H9 (cell line): ENCODE data around the gene TLE6. TPM values are rescaled to one million over a fixed set of nuclear protein-coding genes. Genes with fewer than 3 reads are reported as not detected.

Source experiments
- DNase-seq: peaks from one replicate; pipeline ENCODE4 v3.0.0-alpha.2; 2017
- H2AFZ ChIP-seq: one replicate; pipeline ENCODE4 v1.6.1; 2013; ENCODE audit warnings: mild to moderate bottlenecking, low read length, control low read depth, moderate library complexity
- H2AK5ac ChIP-seq: 2 replicates; pipeline ENCODE4 v1.6.1; 2013; ENCODE audit warnings: low read length, control low read depth, mixed read lengths; ENCODE audit not compliant: insufficient read length
- H2BK120ac ChIP-seq: one replicate; pipeline ENCODE4 v1.6.1; 2013; ENCODE audit warnings: low read depth, mild to moderate bottlenecking, low read length, control low read depth, inconsistent platforms; ENCODE audit not compliant: poor library complexity, severe bottlenecking
- H2BK12ac ChIP-seq: 2 replicates; pipeline ENCODE4 v1.6.1; 2013; ENCODE audit warnings: low read length, control low read depth, mixed read lengths, low read depth; ENCODE audit not compliant: insufficient read length
- H2BK15ac ChIP-seq: 2 replicates; pipeline ENCODE4 v1.6.1; 2013; ENCODE audit warnings: low read depth, low read length, control low read depth
- H2BK20ac ChIP-seq: one replicate; pipeline ENCODE4 v1.6.1; 2013; ENCODE audit warnings: low read depth, mild to moderate bottlenecking, low read length, control low read depth, inconsistent platforms; ENCODE audit not compliant: poor library complexity, severe bottlenecking
- H2BK5ac ChIP-seq: 2 replicates; pipeline ENCODE4 v1.6.1; 2013; ENCODE audit warnings: low read length, control low read depth, mixed read lengths; ENCODE audit not compliant: insufficient read length
- H3K14ac ChIP-seq: 2 replicates; pipeline ENCODE4 v1.6.1; 2013; ENCODE audit warnings: low read length, control low read depth; ENCODE audit not compliant: insufficient read depth
- H3K18ac ChIP-seq: 2 replicates; pipeline ENCODE4 v1.6.1; 2013; ENCODE audit warnings: low read depth, mild to moderate bottlenecking, mixed read lengths, low read length, control low read depth; ENCODE audit not compliant: insufficient read length
- H3K23ac ChIP-seq: 2 replicates; pipeline ENCODE4 v1.6.1; 2013; ENCODE audit warnings: low read length, control low read depth, mixed read lengths, low read depth; ENCODE audit not compliant: insufficient read length
- H3K23me2 ChIP-seq: 2 replicates; pipeline ENCODE4 v1.6.1; 2013; ENCODE audit warnings: low read depth, mild to moderate bottlenecking, mixed read lengths, low read length, control low read depth; ENCODE audit not compliant: insufficient read length, poor library complexity, severe bottlenecking
- H3K27ac ChIP-seq: 2 replicates; pipeline ENCODE4 v1.5.1; 2013; ENCODE audit warnings: low read length, control low read depth, mixed read lengths, low read depth; ENCODE audit not compliant: insufficient read length
- H3K27me3 ChIP-seq: 2 replicates; pipeline ENCODE4 v1.6.1; 2013; ENCODE audit warnings: low read length, control low read depth, inconsistent platforms; ENCODE audit not compliant: insufficient read depth
- H3K4ac ChIP-seq: 2 replicates; pipeline ENCODE4 v1.6.1; 2013; ENCODE audit warnings: low read depth, mild to moderate bottlenecking, control low read depth, inconsistent platforms, low read length, moderate library complexity
- H3K4me1 ChIP-seq: 2 replicates; pipeline ENCODE4 v1.6.1; 2013; ENCODE audit warnings: low read length, control low read depth, inconsistent platforms; ENCODE audit not compliant: insufficient read depth
- H3K4me2 ChIP-seq: 2 replicates; pipeline ENCODE4 v1.6.1; 2013; ENCODE audit warnings: low read length, control low read depth, mixed read lengths; ENCODE audit not compliant: insufficient read length, insufficient read depth
- H3K56ac ChIP-seq: 2 replicates; pipeline ENCODE4 v1.6.1; 2013; ENCODE audit warnings: low read depth, mild to moderate bottlenecking, mixed read lengths, low read length, control low read depth; ENCODE audit not compliant: insufficient read length
- H3K79me1 ChIP-seq: 2 replicates; pipeline ENCODE4 v1.6.1; 2013; ENCODE audit warnings: low read depth, mild to moderate bottlenecking, moderate library complexity, low read length, control low read depth, inconsistent platforms; ENCODE audit not compliant: insufficient read depth, poor library complexity, severe bottlenecking
- H3K79me2 ChIP-seq: 2 replicates; pipeline ENCODE4 v1.6.1; 2013; ENCODE audit warnings: low read length, control low read depth, inconsistent platforms; ENCODE audit not compliant: insufficient read depth
- H3K9ac ChIP-seq: 2 replicates; pipeline ENCODE4 v1.6.1; 2013; ENCODE audit warnings: low read length, control low read depth, mixed read lengths; ENCODE audit not compliant: insufficient read length; ENCODE audit errors: extremely low read depth
- H3K9me3 ChIP-seq: one replicate; pipeline ENCODE4 v1.6.1; 2013; ENCODE audit warnings: low read depth, low read length, inconsistent platforms; ENCODE audit not compliant: control insufficient read depth
- H3T11ph ChIP-seq: one replicate; pipeline ENCODE4 v1.6.1; 2013; ENCODE audit warnings: mild to moderate bottlenecking, low read length, control low read depth, inconsistent platforms
- H4K20me1 ChIP-seq: one replicate; pipeline ENCODE4 v1.6.1; 2013; ENCODE audit not compliant: control insufficient read depth, insufficient read length, insufficient read depth
- H4K5ac ChIP-seq: 2 replicates; pipeline ENCODE4 v1.6.1; 2013; ENCODE audit warnings: low read depth, mild to moderate bottlenecking, mixed read lengths, low read length, control low read depth; ENCODE audit not compliant: insufficient read length
- H4K8ac ChIP-seq: replicated peaks from 2 replicates; pipeline ENCODE4 v1.6.1; 2013; ENCODE audit warnings: low read length, control low read depth, mixed read lengths, low read depth; ENCODE audit not compliant: insufficient read length
- H4K91ac ChIP-seq: 2 replicates; pipeline ENCODE4 v1.6.1; 2013; ENCODE audit warnings: low read depth, mild to moderate bottlenecking, moderate library complexity, mixed read lengths, low read length, control low read depth; ENCODE audit not compliant: insufficient read length
- H3K27ac Mint-ChIP-seq, 3 experiments: 2 replicates in 2 of 3; 3 replicates in 1 of 3; pipeline ENCODE4 v1.8.0; 2020 to 2021; ENCODE audit warnings: mixed read lengths in 3 of 3, mild to moderate bottlenecking in 1 of 3, moderate library complexity in 1 of 3
- H3K27me3 Mint-ChIP-seq: 2 replicates; pipeline ENCODE4 v1.8.0; 2021; ENCODE audit warnings: low read depth, mild to moderate bottlenecking, moderate library complexity, mixed read lengths
- H3K36me3 Mint-ChIP-seq, 3 experiments: 2 replicates in 2 of 3; 3 replicates in 1 of 3; pipeline ENCODE4 v1.8.0; 2020 to 2021; ENCODE audit warnings: low read depth in 3 of 3, mixed read lengths in 3 of 3; ENCODE audit not compliant: insufficient read depth in 1 of 3
- H3K4me1 Mint-ChIP-seq, 2 experiments: 2 replicates each; pipeline ENCODE4 v1.8.0; 2020; ENCODE audit warnings: mixed read lengths in 2 of 2
- H3K4me3 Mint-ChIP-seq, 2 experiments: 2 replicates in 1 of 2; 3 replicates in 1 of 2; pipeline ENCODE4 v1.8.0; 2020 to 2021; ENCODE audit warnings: mild to moderate bottlenecking in 2 of 2, mixed read lengths in 2 of 2, moderate library complexity in 1 of 2
- H3K9me3 Mint-ChIP-seq, 2 experiments: 2 replicates in 1 of 2; 3 replicates in 1 of 2; pipeline ENCODE4 v1.8.0; 2020; ENCODE audit warnings: mild to moderate bottlenecking in 2 of 2, mixed read lengths in 2 of 2, moderate library complexity in 1 of 2
- WGBS: extraction: QIAGEN DNeasy Blood & Tissue Kit; methylation state at CpG from one replicate; pipeline ENCODE4 v1.1.7; 2013; ENCODE audit warnings: missing lambda C conversion rate, low lambda C conversion rate, mixed read lengths; ENCODE audit not compliant: insufficient read length; ENCODE audit errors: extremely low coverage; 5-methylcytosine and 5-hydroxymethylcytosine counted together
- total RNA-seq: library from RNA; stranded (reverse); gene quantifications from 2 replicates; pipeline ENCODE4 v1.2.1, GENCODE V29; 2021
- TF ChIP-seq, protein P1 (sequence below): fragments of 200-600 bp; sonication (generic); conservative IDR thresholded peaks from 3 replicates; pipeline ENCODE4 v1.8.0; 2021; ENCODE audit warnings: antibody characterized with exemption, mild to moderate bottlenecking

TLE6 gene
- total RNA-seq, 1 experiment from 2014 or later: 1.7 TPM

GRCh38 chr19:3027292-3027691, 49.9 kb downstream of the TLE6 start:
- Histone ChIP-seq H4K8ac (no peak overlapping the region), H4K91ac (no peak overlapping the region), H3K14ac (no peak overlapping the region), H3K9me3 (no peaks in the 10 kb centered on the region), H3K23me2 (peaks cover 14% of the 10 kb centered on the region), H4K20me1 (no peaks in the 10 kb centered on the region), H3K56ac (no peak overlapping the region), H3K18ac (no peak overlapping the region), H2BK15ac (no peak overlapping the region), H3K4me1 (peaks cover 3% of the 10 kb centered on the region; the same call in 1 of the 2 replicates), H3K4me2 (no peak overlapping the region), H3T11ph (no peak overlapping the region), H2AFZ (no peak overlapping the region), H4K5ac (no peak overlapping the region), H2BK120ac (no peak overlapping the region), H3K23ac (no peak overlapping the region), H2BK12ac (no peak overlapping the region), H2BK5ac (no peak overlapping the region), H3K79me1 (no peaks in the 10 kb centered on the region), H3K4ac (no peak overlapping the region), H2AK5ac (no peak overlapping the region), H3K27ac (no peak overlapping the region), H3K9ac (no peak overlapping the region), H3K27me3 (peaks cover 2% of the 10 kb centered on the region; the same call in 1 of the 2 replicates), H3K79me2 (no peaks in the 10 kb centered on the region), H2BK20ac (no peak overlapping the region)
- no peak overlapping the region for H3K27ac Mint-ChIP-seq
- H3K4me3 Mint-ChIP-seq: peak overlapping the region in 1 of 2 experiments; percentile 17; a peak in 1 of 5 replicates
- TF ChIP-seq, protein P1, sequence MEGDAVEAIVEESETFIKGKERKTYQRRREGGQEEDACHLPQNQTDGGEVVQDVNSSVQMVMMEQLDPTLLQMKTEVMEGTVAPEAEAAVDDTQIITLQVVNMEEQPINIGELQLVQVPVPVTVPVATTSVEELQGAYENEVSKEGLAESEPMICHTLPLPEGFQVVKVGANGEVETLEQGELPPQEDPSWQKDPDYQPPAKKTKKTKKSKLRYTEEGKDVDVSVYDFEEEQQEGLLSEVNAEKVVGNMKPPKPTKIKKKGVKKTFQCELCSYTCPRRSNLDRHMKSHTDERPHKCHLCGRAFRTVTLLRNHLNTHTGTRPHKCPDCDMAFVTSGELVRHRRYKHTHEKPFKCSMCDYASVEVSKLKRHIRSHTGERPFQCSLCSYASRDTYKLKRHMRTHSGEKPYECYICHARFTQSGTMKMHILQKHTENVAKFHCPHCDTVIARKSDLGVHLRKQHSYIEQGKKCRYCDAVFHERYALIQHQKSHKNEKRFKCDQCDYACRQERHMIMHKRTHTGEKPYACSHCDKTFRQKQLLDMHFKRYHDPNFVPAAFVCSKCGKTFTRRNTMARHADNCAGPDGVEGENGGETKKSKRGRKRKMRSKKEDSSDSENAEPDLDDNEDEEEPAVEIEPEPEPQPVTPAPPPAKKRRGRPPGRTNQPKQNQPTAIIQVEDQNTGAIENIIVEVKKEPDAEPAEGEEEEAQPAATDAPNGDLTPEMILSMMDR: no peak
- WGBS: no CpG with 5 or more reads among the region's 2 CpGs
- no peaks in the 10 kb centered on the region; a peak in 1 of 5 replicates for H3K9me3 Mint-ChIP-seq
- H3K4me1 Mint-ChIP-seq: peaks cover 19 to 29% of the 10 kb centered on the region in 2 experiments
- H3K36me3 Mint-ChIP-seq: peaks cover 0 to 2% (median 1%) of the 10 kb centered on the region in 3 experiments; a peak in 3 of 7 replicates
- DNase-seq: no peak
- peaks cover 95% of the 10 kb centered on the region for H3K27me3 Mint-ChIP-seq
